GM19463 (cell line): ENCODE data around the gene ABCA7.
"Not testable (repeated sequence)": the region's sequence is repeated elsewhere in the genome, so short reads cannot be mapped to it uniquely, and the experiment has no call there.

ENCODE experiments used
- ATAC-seq: cut with Tn5 transposase; IDR thresholded peaks from one replicate; pipeline ENCODE4 v1.9.1; 2021; ENCODE audit warnings: mild to moderate bottlenecking, moderate library complexity; ENCODE audit not compliant: unreplicated experiment

The ABCA7 gene

DNA sequence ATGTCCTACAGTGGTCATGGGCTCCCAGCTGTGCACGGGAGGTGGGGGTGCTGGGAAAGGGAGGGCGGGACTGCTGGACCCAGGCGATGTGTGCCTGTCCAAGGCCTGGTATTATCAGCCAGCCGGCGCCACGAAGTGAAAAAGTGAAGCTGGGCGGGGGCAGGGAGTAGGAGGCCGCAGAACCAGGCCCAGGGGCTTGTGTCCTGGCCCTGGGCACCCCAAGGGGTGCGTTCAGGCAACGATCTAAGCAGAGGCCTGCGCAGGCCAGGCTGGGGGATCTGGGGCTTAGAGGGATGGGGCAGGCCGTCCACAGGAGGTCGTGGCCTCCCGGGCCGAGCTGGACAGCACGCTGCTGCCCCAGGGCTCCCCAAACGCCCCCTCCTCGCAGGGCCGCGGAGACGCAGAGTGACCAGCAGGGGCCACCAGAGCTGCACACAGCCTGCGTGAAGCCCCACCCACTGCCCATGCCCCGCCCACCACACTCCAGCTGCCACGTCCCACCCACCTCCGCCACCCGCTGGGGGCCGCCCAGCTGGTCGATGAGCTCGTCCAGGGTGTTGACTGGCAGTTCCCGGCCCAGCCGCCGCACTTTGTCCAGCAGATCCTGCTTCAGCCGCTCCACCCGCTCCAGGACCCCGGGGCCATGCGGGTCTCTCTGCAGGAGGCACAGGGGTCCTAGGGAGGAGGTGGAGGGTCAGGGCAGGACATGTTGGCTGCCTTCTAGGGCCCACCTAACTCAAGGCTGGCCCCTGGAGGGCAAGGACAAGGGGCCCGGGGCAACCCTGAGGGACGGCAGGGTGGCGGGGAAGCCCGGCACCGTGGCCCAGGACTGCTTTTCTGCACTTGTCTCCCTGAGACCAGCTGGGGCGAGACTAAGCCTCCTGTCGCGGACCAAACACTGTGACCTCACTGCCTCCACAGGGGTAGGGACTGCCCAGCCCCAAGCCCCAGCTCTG, 73.4 kb downstream of the ABCA7 start:
- peak; percentile 63 for ATAC-seq

DNA sequence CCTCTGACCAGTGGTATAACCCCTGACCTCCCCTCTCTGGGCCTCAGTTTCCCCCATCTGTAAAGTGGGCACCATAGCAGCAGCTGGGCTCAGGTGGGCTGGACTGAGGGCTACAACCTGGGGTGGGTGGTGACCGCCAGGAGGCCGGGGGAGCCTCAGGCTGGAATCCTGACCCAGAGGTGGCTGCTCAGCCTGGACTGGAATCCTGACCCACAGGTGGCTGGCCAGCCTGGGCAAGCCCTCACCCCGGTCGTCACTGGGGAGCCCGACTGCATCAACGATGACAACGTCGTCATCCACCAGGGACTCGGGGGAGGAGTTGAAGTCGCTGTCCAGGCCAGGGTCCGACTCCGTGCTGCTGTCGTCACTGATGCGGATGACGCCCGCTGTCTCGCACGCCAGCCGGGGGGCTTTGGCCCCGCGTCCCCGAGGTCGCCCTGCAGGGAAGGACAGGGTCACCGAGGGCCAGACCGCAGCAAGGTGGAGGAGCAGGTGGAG, 74.1 kb downstream of the ABCA7 start:
- ATAC-seq, result no peak

GRCh38 chr19:1114728-1115127, 74.8 kb downstream of the ABCA7 start:
- not testable (repeated sequence) for ATAC-seq
